Measurements from ENCODE around the gene DNHD1.

DNHD1 gene

DNA sequence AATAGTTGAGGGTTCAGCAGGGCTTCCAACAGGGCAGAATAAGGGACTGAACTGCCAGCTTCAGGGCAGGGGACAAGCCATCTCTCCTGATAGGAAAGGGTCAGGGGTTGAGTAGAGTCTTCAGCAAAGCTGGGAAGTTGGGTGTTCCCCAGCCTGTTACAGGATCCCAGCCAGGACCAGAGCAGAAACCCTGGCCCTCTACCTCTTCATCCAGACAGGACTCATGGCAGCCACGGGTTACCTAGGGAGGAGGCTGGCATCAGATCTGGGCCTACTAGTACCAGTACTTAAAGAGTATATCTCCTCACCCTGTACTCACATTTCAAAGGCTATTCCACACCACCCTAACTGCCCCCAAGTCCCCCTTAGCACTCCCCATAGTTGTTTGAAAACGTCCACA, 117.4 kb downstream of the DNHD1 start:
- no peak for DNase-seq

DNA sequence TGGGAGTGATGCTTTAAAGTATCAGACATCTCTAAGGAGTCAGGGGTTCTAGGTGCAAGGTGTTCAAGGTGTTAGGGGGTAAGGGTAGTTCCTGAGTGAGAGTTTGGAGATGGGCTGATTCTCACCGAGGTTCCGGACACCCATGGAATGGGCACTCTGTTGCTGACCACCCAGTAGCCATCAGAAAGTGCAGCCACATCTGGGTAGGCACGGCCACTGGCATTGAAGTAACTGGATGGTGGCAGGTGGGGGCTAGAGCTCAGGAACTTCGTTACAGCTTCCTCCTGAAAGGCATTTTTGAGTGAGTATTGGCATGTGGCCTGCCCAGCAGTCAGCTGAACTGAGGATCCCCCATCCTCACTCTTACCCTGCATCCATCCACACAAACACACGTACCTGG, 118.0 kb downstream of the DNHD1 start:
- DNase-seq: no peak

DNA sequence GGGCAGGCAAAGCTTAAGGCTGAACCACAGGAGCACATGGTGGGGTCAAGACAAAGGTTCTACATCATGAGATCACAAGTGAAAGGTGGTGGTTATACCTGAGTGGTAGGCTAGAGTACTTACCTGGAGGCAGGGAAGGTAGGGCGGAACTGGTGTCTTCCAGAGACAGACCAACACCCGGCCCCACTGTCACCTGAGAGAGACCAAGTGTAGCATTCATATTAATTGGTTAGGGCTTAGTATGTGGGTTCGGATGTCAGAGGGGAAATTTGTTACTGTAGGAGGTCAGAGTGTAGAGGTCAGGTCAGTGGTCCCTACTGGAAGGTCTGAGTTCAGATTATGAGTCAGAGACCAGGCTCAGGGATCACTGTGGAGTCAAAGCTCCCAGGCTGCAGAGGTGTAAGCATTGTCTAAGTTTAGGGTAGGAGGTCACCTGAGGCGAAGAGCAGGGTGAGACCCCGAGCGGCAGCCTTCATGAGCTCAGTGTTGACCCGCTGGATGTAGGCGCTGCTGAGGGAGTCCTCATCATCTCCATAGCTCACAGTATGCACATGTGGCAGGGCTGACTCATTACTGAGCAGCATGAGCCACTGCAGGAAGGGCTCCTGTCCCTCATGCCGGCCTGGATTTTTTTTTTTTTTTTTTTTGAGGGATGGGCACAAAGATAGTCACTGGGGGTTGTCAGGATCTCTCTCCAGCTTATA, 119.0 kb downstream of the DNHD1 start:
- DNase-seq: no peak

DNA sequence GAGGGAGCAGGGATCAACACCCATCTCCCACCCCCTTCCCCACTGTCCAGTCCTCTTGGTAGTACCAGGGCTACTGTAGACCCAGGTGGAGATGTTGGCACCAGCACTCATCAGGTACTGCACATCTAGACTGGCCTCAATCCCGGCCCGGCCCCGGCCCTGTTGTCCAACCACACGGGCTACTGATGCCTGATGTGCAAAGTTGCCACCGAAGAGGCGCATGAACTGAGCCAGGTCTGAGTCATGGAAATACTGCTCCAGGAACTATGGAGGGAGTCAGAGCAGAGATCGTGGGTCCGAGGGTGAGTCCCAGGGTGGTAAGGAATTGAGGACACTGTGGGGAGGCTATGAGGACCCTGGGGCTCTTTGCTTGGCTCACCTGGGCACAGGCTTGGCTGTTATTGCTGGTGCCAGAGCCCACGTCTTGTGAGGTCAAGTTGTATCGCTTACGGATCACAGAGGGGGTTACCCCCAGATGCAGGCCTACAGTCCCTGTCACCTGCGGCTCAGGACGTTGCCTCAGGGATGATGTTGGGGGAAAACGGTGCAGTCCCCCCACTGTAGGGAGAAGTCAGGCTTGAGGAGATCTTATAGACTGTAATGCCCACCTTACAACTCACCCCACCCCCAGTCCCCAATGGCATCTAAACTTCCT, 119.6 kb downstream of the DNHD1 start:
- no peak for DNase-seq

GRCh38 chr11:6617315-6617781, 120.3 kb downstream of the DNHD1 start:
- DNase-seq: no peak

- peak; percentile 55 for DNase-seq
Observed at GRCh38 chr11:6618117-6619003, 121.3 kb downstream of the DNHD1 start.

DNA sequence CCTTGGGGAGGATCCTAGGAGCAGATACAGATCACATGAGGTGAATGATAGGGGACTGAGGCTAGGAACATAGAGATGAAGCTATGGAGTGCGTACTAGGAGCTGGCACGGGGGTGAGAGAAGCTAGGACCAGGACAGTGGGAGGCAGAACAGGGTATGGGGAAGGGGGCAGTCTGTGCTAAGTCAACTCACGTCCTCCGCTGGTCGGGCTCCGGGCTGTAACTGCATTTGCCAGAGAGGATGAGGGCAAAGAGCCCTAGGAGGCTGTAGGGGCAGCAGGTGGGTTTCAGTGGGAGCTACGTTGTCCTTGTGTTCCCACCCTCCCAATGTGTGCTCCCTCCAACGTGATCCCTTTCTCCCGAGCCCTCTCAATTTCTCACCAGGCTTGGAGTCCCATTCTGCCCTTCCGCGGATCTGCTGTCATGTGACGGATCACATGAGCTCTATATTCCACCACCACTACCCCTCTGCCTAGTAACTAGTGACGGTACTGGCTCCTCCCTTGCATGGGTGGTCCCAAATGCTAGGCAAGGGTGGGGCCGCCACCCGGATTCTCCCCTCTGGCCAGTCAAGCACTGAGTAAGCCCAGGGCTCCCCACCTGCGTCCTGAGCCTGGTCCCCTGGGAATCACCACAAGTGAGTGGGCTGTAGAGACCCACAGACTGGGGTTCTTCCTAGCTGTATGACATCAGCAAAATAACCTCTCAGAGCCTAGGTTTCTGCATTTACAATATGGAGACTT, 122.1 kb downstream of the DNHD1 start, which contains the start of gene TPP1:
TSS of gene TPP1 (minus strand) at position 419 of the 742 bp plus-strand sequence. CDS start at position 397, 22 bp downstream.
- peak; percentile 80 for DNase-seq

DNA sequence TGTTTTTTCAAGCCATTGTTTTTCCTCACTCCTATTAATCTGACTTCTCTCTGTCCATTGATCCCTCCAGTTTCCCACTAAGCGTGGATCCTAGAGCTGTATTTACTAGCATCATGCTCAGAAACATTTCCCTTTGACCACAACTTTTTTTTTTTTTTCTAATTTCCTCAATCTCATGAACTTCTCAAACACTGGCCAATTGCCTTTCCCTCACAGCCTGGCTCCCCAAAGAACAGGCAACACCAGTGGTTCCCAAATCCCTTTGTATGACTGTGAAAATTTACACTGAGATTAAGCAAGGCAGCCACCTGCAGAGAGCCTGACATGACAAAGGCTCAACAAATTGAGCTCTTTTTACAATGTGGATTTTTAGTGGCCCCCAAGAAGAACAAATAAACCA, 123.6 kb downstream of the DNHD1 start:
- no peak for DNase-seq

Data from T-helper 9 cell (primary cell).